Tibial artery (tissue), 4 donors: ENCODE measurements around the gene GRM7.

ENCODE experiments used
- DNase-seq, 2 donors: peaks; one replicate each; pipeline ENCODE4 v3.0.0-alpha.2; 2019
- H3K27ac ChIP-seq, 2 donors: fragments of 200-600 bp; sonication (generic) in 1 of 2; 1 replicate in 1 of 2; 2 replicates in 1 of 2; pipeline ENCODE4 v1.5.1; 2018 to 2019; ENCODE audit warnings: mild to moderate bottlenecking in 1 of 2
- H3K27me3 ChIP-seq, 2 donors: fragments of 200-600 bp; sonication (generic) in 1 of 2; one replicate each; pipeline versions ENCODE4 v1.5.1 to v1.6.0; 2016 to 2019
- H3K36me3 ChIP-seq, 3 donors: fragments of 200-600 bp; sonication (generic) in 2 of 3; one replicate each; pipeline ENCODE4 v1.5.1; 2016 to 2019; ENCODE audit warnings: mild to moderate bottlenecking in 2 of 3
- H3K4me1 ChIP-seq, 4 donors: fragments of 200-600 bp; sonication (generic) in 2 of 4; 1 replicate in 3 of 4; 2 replicates in 1 of 4; pipeline ENCODE4 v1.5.1; 2016 to 2019
- H3K4me3 ChIP-seq, 2 donors: fragments of 200-600 bp; sonication (generic) in 1 of 2; 1 replicate in 1 of 2; 2 replicates in 1 of 2; pipeline ENCODE4 v1.5.1; 2018 to 2019; ENCODE audit warnings: mild to moderate bottlenecking in 2 of 2
- H3K9me3 ChIP-seq, 3 donors: fragments of 200-600 bp; sonication (generic) in 1 of 3; one replicate each; pipeline ENCODE4 v1.5.1; 2016 to 2019
- intact Hi-C: fragments of 100-400 bp; cut with DNase I; formaldehyde crosslinking; loops from one replicate; pipeline ENCODE4 v1.15.0; 2023; ENCODE audit warnings: low total_unique reads
- TF ChIP-seq, protein P1 (sequence below), 2 experiments: fragments of 200-600 bp in 1 of 2; fragments of 450-650 bp in 1 of 2; IDR thresholded peaks; one replicate each; pipeline ENCODE4 v1.5.1; 2017 to 2019; ENCODE audit warnings: antibody characterized with exemption in 2 of 2, mild to moderate bottlenecking in 1 of 2, moderate library complexity in 1 of 2

Gene GRM7

DNA sequence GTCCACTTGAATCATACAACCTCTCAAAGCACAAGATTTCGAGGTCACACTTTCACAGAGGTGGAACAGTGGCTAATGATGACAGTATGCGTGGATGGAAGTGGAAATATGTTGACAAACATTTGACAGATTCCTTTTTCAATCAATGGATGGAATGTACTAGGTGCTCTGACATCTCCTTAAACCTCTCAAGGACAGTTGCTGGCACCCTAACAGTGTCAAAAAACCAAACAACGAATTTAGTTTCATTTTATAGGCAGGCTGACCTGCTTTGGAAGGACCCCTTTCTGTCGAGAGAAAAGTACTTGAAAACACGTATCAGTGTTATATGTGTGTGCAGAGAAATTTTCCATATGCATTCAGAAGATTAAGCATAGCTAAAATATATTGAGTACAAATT lies 861.0 kb downstream of the GRM7 start:
- no peaks in the 10 kb centered on the region for H3K36me3 ChIP-seq
- intact Hi-C loops: no loop called here

DNA sequence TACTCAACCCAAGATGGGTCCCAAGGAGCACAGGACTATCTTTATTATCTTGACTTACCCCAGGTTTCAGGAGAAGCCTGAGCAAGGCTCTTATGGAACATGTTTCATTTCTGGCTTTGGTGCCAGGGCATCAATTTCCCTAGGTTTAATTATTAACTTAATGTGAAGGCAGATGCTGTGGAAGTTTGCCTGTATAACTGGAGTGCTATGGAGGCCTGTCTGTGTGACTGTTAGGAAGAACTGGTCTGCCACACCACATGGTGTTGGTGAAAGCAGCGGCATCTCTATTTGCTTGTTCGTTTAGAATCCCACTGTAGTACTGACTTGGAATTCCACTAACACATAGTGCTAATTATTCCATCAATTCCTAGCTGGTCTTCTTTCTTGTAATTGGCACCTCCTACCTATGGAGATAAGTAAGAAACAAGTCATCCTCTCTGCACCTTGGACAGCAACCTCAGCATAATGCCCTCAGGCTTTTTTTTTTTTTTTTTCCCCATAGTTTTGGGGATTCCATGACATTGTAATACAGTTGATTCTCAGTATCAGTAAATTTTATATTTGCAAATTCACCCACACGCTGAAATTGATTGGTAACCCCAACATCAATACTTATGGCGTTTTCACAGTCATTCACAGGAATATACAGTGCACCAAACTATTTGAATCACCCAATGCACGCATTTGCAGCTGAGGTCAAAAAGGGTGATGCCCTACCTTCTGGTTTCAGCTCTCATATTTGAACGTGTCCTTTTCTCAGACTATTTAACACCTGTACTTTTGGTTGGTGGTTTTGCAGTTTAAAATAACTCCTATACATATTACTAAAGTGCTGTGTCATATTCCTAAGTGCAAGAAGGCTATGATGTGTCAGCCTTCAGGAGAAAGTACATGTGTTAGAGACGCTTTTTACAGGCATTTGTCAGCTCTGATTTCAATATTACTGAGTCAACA lies 867.9 kb downstream of the GRM7 start:
- Histone ChIP-seq H3K27me3 (no peaks in the 10 kb centered on the region), H3K4me3 (no peak overlapping the region), H3K36me3 (no peaks in the 10 kb centered on the region), H3K4me1 (no peaks in the 10 kb centered on the region), H3K9me3 (no peaks in the 10 kb centered on the region), H3K27ac (no peak overlapping the region)
- intact Hi-C loops: no loop called here
- no peak for DNase-seq
- TF ChIP-seq, protein P1, sequence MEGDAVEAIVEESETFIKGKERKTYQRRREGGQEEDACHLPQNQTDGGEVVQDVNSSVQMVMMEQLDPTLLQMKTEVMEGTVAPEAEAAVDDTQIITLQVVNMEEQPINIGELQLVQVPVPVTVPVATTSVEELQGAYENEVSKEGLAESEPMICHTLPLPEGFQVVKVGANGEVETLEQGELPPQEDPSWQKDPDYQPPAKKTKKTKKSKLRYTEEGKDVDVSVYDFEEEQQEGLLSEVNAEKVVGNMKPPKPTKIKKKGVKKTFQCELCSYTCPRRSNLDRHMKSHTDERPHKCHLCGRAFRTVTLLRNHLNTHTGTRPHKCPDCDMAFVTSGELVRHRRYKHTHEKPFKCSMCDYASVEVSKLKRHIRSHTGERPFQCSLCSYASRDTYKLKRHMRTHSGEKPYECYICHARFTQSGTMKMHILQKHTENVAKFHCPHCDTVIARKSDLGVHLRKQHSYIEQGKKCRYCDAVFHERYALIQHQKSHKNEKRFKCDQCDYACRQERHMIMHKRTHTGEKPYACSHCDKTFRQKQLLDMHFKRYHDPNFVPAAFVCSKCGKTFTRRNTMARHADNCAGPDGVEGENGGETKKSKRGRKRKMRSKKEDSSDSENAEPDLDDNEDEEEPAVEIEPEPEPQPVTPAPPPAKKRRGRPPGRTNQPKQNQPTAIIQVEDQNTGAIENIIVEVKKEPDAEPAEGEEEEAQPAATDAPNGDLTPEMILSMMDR (IDR thresholded peaks at IDR 0.05): no peak

More for the DNA sequence above, 861.0 kb downstream of the GRM7 start:
- no peak for DNase-seq
- TF ChIP-seq, protein P1 (IDR thresholded peaks at IDR 0.05): no peak
- Histone ChIP-seq H3K4me1 (no peaks in the 10 kb centered on the region), H3K27ac (no peak overlapping the region), H3K4me3 (no peak overlapping the region), H3K27me3 (no peaks in the 10 kb centered on the region), H3K9me3 (no peaks in the 10 kb centered on the region)

DNA sequence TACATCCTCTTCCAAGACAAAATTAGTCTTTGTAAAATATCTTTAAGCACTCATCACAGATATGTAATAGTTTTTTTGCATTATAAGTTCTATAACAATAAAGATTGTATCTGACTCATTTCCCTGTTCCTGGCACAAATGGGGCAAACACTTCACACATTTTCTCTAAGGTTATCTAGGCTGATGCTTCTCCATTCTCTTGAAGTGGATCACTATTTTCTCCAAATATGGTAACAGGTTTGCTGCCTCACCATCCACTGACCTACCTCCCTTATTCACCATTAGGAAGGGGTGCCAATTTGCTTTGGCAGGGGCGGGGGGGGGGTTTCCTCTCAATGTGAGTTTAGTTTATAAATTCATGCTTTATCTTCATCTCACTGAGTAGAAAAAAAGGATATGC lies 873.0 kb downstream of the GRM7 start:
- H3K27ac ChIP-seq: no peak overlapping the region
- H3K4me1 ChIP-seq: peaks cover 0 to 5% (median 0%) of the 10 kb centered on the region in 4 donors
- H3K36me3 ChIP-seq: no peaks in the 10 kb centered on the region
- DNase-seq: no peak
- no peak overlapping the region for H3K4me3 ChIP-seq
- intact Hi-C loops: no loop called here
- no peaks in the 10 kb centered on the region for H3K27me3 ChIP-seq
- TF ChIP-seq, protein P1 (IDR thresholded peaks at IDR 0.05): no peak
- H3K9me3 ChIP-seq: no peaks in the 10 kb centered on the region

GRCh38 chr3:7734456-7734855 lies 873.5 kb downstream of the GRM7 start:
- H3K27me3 ChIP-seq: no peaks in the 10 kb centered on the region
- H3K27ac ChIP-seq: no peak overlapping the region
- peaks cover 0 to 5% (median 0%) of the 10 kb centered on the region in 4 donors for H3K4me1 ChIP-seq
- no peaks in the 10 kb centered on the region for H3K36me3 ChIP-seq
- TF ChIP-seq, protein P1 (IDR thresholded peaks at IDR 0.05): no peak
- no peak for DNase-seq
- H3K4me3 ChIP-seq: no peak overlapping the region
- intact Hi-C loops: no loop called here
- H3K9me3 ChIP-seq: no peaks in the 10 kb centered on the region

GRCh38 chr3:7737263-7737662 lies 876.3 kb downstream of the GRM7 start:
- TF ChIP-seq, protein P1 (IDR thresholded peaks at IDR 0.05): no peak
- Histone ChIP-seq H3K27ac (no peak overlapping the region), H3K9me3 (no peaks in the 10 kb centered on the region), H3K36me3 (no peaks in the 10 kb centered on the region), H3K4me3 (no peak overlapping the region), H3K4me1 (peaks cover 0 to 5% (median 0%) of the 10 kb centered on the region in 4 donors), H3K27me3 (no peaks in the 10 kb centered on the region)
- no peak for DNase-seq
- intact Hi-C loops: no loop called here
